ENCODE measurements around the gene VPS8. TPM values are rescaled to one million over a fixed set of nuclear protein-coding genes. Genes with fewer than 3 reads are reported as not detected.

VPS8 gene
- total RNA-seq, 1 experiment from 2014 or later: 39.7 TPM

DNA sequence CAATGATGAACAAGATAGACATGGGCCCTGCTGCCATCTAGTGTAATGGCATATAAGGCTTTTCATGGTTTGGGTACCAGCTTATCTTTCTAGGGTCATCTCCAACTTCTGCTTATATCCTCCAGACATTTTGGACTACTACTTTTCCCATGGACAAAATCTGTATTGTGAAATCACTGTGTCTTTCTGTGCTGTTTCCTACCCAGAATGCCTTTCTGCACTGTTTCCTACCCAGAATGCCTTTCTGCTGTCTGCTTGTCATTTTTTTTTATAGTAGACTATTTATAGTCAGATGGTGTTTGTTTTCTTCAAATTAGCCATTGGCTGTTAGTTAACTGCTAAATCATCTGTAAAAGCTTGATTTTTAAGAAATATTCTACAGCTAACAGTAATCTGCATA lies 20.1 kb downstream of the VPS8 start:
- Histone ChIP-seq H4K5ac (ENCODE audit: insufficient read length, low read depth, low read length) (no peak overlapping the region), H3K23me2 (ENCODE audit: insufficient read length, low read depth, low read length, poor library complexity, severe bottlenecking) (no peaks in the 10 kb centered on the region), H3K23ac (ENCODE audit: insufficient read length, low read depth, low read length) (no peak overlapping the region), H2BK12ac (ENCODE audit: insufficient read length, low read depth, low read length) (no peak overlapping the region), H3K4ac (ENCODE audit: low read depth, low read length) (no peak overlapping the region), H2BK120ac (ENCODE audit: low read depth, low read length, poor library complexity, severe bottlenecking) (no peak overlapping the region), H3K27me3 (ENCODE audit: insufficient read depth, low read length) (no peaks in the 10 kb centered on the region), H4K20me1 (ENCODE audit: control insufficient read depth, insufficient read depth, insufficient read length) (no peaks in the 10 kb centered on the region), H2BK20ac (ENCODE audit: low read depth, low read length, poor library complexity, severe bottlenecking) (no peak overlapping the region), H2AK5ac (ENCODE audit: insufficient read length, low read length) (no peak overlapping the region), H2AFZ (ENCODE audit: low read length) (no peak overlapping the region), H3K18ac (ENCODE audit: insufficient read length, low read depth, low read length) (no peak overlapping the region), H3K14ac (ENCODE audit: insufficient read depth, low read length) (no peak overlapping the region), H3K4me2 (ENCODE audit: insufficient read depth, insufficient read length, low read length) (no peak overlapping the region), H4K8ac (replicated peaks; ENCODE audit: insufficient read length, low read depth, low read length) (no peak overlapping the region), H4K91ac (ENCODE audit: insufficient read length, low read depth, low read length) (no peak overlapping the region), H3K79me1 (ENCODE audit: insufficient read depth, low read depth, low read length, poor library complexity, severe bottlenecking) (no peaks in the 10 kb centered on the region), H2BK15ac (ENCODE audit: low read depth, low read length) (no peak overlapping the region), H2BK5ac (ENCODE audit: insufficient read length, low read length) (no peak overlapping the region), H3K4me1 (ENCODE audit: insufficient read depth, low read length) (no peaks in the 10 kb centered on the region), H3T11ph (ENCODE audit: low read length) (no peak overlapping the region), H3K56ac (ENCODE audit: insufficient read length, low read depth, low read length) (no peak overlapping the region), H3K9me3 (ENCODE audit: control insufficient read depth, low read depth, low read length) (no peaks in the 10 kb centered on the region), H3K27ac (ENCODE audit: insufficient read length, low read depth, low read length) (no peak overlapping the region), H3K9ac (ENCODE audit: extremely low read depth, insufficient read length, low read length) (no peak overlapping the region), H3K79me2 (ENCODE audit: insufficient read depth, low read length) (no peaks in the 10 kb centered on the region)
- peaks cover 2 to 38% (median 9%) of the 10 kb centered on the region in 3 experiments for H3K36me3 Mint-ChIP-seq (ENCODE audit: insufficient read depth in 1 of 3, low read depth in 3 of 3)
- TF ChIP-seq, protein P1, sequence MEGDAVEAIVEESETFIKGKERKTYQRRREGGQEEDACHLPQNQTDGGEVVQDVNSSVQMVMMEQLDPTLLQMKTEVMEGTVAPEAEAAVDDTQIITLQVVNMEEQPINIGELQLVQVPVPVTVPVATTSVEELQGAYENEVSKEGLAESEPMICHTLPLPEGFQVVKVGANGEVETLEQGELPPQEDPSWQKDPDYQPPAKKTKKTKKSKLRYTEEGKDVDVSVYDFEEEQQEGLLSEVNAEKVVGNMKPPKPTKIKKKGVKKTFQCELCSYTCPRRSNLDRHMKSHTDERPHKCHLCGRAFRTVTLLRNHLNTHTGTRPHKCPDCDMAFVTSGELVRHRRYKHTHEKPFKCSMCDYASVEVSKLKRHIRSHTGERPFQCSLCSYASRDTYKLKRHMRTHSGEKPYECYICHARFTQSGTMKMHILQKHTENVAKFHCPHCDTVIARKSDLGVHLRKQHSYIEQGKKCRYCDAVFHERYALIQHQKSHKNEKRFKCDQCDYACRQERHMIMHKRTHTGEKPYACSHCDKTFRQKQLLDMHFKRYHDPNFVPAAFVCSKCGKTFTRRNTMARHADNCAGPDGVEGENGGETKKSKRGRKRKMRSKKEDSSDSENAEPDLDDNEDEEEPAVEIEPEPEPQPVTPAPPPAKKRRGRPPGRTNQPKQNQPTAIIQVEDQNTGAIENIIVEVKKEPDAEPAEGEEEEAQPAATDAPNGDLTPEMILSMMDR (conservative IDR thresholded peaks at IDR 0.05): no peak
- H3K4me1 Mint-ChIP-seq: peaks cover 0 to 2% of the 10 kb centered on the region in 2 experiments; a peak in 1 of 4 replicates
- no peak overlapping the region for H3K4me3 Mint-ChIP-seq
- DNase-seq: no peak
- H3K27ac Mint-ChIP-seq: no peak overlapping the region
- no peaks in the 10 kb centered on the region for H3K27me3 Mint-ChIP-seq (ENCODE audit: low read depth)
- H3K9me3 Mint-ChIP-seq: no peaks in the 10 kb centered on the region
